Measurements from ENCODE around the gene TAPT1.

GRCh38 chr4:16225863-16226815 is at the start of gene TAPT1:
- TF ChIP-seq PATZ1 (CRISPR knock-in tag; IDR thresholded peaks at IDR 0.05; ENCODE audit: borderline replicate concordance) (no peak), EHMT2 (IDR thresholded peaks at IDR 0.05) (no peak), ZNF121 (CRISPR knock-in tag; conservative IDR thresholded peaks at IDR 0.05) (no peak), FOXA3 (CRISPR knock-in tag; conservative IDR thresholded peaks at IDR 0.05 in 1 of 2, IDR thresholded peaks at IDR 0.05 in 1 of 2) (no peak), POLR2AphosphoS2 (IDR thresholded peaks at IDR 0.05; ENCODE audit: low read length) (no peak), CTCF (IDR thresholded peaks at IDR 0.05 in 2 of 3, conservative IDR thresholded peaks at IDR 0.05 in 1 of 3; ENCODE audit: insufficient read depth in 2 of 3, low read depth in 1 of 3, low read length in 3 of 3) (no peak), PHF20 (IDR thresholded peaks at IDR 0.05; ENCODE audit: partially characterized antibody) (no peak), PML (IDR thresholded peaks at IDR 0.05; ENCODE audit: low read length) (no peak)

Measured in K562 (cell line).